Stimulated activated CD8-positive, alpha-beta memory T cell treated with anti-CD3 and anti-CD28 coated beads, Interleukin-7, amount 100 ng/mL, for 4 hours (primary cell): Measurements from ENCODE around the gene RHCG.

Experiments used
- DNase-seq, 2 donors: peaks; one replicate each; pipeline ENCODE4 v3.0.0-alpha.2; 2020; ENCODE audit warnings: low read depth in 2 of 2

RHCG gene

DNA sequence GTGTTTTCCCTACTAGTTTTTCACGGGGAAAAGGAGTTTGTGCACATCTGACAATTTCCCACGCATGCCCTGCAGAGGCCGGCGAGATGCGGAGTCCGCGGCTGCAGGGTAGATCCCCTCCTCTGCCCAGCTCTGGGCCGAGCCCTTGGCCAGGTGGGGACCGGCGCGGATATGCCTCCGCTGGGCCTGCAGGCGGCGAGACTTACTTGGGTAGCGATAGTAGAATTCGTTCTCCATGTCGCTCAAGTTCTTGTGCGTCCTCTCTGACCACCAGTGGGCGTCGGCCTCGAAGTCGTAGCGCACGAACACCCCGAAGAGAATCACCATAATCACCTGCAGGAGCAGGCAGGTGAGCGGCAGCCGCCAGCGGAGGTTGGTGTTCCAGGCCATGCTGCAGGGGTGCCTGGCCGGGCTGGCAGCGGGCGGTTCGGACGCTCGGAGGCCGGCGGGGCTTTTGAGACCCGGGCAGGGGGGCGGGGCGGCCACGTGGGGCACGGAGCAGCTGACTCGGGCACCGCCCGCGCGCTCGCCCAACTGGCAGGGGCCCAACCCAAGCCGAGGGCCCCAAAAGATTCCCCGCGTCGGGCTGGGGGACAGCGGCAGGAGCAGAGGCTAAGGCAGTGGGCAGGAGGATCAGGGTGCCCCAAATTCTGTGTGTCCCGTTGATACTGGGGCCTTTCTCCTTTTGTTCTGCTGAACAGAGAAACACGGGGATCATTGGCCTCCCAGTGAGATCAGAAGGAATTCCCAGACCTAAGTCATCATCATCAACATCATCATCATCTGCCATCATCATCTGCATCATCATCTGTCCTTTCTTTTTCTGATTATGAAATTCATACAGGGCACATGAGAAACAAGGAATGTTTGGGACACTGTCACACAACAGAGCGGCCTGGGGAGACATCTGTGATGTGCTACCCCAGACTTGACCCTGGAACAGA, at the start of gene RHCG:
RHCG (minus strand) TSS at position 429 of the 944 bp plus-strand sequence; CDS start at position 390, 39 bp downstream.
- DNase-seq, result no peak

DNA sequence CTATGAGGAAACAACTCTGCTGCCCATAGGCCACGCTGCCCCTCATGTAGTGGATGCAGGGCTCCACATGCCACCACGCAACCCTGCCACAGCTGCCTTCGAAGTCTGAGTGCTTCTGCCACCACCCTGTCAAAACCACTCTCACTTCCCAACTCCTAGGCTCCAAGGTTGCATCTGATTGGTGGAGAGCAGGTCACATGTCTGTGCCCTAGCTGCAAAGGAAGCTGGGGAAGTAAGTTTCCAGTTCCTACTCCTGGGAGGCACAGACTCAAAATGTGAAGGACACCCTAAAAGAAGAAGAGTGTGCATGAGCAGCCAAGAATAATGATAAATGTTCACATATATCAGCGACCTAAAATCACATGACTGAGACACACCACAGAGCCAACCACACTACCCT, 47.0 kb upstream of the RHCG start:
- no peak for DNase-seq

DNA sequence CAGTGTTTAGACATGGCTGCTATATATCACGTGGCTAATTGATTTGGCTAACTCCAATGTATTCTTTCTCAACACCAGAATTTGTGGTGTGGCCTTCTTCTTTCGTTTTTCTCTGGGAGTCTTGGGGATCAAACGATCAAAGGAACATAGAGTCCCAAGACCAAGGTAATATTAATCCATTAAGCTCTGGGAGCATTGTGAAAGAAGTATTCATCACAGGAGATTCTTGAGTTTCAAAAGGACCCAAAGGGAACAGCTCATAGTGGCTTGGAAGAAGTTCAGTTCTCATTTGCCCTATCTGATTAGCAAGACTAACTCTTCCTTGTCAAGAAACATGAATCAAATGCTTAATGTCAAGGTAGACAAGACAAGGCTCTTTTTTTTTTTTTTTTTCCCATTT, 46.0 kb upstream of the RHCG start:
- no peak for DNase-seq

DNA sequence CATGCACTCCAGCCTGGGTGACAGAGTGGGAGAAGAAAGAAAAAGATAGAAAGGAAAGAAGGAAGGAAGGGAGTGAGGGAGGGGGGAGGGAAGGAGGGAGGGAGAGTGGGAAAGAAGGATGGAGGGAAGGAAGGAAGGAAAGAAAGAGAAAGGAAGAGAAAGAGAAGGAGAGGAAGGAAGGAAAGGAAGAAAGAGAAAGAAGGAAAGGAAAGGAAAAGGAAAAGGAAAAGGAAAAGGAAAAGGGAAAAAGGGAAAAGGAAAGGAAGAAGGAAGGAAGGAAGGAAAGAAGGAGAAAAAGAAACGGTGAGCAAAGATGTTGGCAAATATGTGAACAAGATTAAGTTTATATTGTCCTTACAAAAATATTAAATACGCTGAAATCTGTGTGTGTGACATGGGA, 42.6 kb upstream of the RHCG start:
- DNase-seq, result no peak

DNA sequence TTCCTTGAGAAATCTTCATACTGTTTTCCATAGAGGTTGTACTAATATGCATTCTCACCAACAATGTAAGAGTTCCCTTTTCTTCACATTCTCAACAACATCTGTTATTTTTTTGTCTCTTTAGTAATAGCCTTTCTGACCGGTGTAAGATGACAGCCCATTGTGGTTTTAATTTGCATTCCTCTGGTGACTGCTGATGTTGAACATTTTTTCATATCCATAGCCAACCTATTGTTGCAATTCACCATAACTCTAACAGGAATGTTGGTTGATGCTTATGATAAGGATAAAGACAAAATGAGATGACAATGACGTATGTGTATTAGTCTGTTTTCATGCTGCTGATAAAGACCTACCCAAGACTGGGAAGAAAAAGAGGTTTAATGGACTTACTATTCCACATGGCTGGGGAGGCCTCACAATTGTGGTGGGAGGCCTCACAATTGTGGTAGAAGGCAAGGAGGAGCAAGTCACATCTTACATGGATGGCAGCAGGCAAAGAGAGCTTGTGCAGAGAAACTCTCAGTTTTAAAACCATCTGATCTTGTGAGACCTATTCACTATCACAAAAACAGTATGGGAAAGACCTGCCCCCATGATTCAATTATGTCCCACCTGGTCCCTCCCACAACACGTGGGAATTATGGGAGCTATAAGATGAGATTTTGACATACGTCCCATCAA, 37.6 kb upstream of the RHCG start:
- DNase-seq, result no peak

DNA sequence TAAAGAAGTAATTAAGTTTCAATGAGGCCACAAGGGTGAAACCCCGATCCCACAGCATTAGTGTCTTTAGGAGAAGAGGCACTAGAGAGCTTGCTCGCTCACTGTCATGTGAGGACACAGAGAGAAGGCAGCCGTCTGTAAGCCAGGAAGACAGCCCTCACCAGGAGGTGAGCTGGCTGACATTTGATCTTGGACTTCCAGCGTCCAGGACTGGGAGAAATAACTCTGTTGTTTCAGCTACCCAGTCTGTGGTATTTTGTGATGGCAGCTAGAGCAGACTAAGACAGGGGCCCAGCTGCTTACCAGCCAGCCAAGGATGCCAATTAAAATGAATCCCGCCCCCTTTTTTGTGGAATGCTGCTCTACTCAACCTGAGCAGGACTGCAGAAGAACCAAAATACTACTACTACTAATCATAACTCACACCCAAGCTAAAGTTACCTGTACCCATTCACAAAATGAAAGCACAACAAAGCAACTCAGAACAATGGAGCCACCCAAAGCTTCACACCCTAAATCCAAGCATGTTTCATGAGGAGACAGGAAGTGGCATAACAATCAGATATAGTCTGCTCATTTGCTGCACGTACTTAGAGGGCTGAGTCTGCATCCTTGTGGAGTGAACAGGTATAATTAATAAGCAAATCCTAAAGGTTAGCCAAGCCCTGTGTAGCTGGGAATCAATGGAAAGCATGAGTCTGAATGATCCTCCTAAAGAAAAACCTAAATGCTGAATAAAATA, 35.6 kb upstream of the RHCG start:
- no peak for DNase-seq

DNA sequence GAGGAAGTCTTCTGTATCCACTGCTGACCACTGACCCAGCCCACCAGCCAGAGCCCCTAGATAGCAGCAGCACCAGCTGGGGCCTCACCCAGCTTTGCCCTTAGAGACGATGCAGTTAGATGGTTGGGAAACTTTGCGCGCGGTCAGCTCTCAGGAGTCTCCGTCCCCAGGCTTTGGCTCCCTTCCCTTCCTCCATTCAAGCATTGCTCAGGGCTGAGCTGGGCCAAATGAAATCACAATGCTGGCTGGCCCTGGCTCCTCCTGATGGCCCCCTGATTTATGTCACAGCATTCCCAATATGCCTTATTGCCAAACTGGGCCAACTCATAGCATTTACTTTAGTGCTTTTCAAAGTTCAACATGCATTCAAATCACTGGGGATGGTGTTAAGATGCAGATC, 34.6 kb upstream of the RHCG start:
- DNase-seq, result no peak

DNA sequence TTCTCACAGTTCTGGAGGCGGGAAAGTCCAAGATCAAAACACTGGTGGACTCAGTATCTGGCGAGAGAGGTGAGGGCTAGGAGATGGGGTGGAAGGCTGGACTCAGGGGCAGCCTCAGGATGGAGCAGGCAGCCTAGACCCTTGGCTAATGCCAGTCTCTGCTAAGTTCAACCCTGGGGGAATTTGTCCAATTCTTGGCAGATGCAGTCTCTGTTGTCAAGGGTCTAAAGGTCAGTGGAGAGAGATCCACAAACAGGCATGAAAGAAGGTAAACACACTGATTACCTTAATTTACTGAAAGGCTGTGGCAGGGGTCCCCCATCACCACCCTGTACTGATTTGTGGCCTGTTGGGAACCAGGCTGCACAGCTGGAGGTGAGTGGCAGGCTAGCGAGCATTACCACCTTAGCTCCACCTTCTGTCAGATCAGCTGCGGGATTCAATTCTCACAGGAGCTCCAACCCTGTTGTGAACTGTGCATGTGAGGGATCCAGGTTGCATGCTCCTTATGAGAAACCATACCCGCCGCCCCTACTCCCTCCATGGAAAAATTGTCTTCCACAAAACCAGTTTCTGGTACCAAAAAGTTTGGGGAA, 32.5 kb upstream of the RHCG start:
- no peak for DNase-seq

DNA sequence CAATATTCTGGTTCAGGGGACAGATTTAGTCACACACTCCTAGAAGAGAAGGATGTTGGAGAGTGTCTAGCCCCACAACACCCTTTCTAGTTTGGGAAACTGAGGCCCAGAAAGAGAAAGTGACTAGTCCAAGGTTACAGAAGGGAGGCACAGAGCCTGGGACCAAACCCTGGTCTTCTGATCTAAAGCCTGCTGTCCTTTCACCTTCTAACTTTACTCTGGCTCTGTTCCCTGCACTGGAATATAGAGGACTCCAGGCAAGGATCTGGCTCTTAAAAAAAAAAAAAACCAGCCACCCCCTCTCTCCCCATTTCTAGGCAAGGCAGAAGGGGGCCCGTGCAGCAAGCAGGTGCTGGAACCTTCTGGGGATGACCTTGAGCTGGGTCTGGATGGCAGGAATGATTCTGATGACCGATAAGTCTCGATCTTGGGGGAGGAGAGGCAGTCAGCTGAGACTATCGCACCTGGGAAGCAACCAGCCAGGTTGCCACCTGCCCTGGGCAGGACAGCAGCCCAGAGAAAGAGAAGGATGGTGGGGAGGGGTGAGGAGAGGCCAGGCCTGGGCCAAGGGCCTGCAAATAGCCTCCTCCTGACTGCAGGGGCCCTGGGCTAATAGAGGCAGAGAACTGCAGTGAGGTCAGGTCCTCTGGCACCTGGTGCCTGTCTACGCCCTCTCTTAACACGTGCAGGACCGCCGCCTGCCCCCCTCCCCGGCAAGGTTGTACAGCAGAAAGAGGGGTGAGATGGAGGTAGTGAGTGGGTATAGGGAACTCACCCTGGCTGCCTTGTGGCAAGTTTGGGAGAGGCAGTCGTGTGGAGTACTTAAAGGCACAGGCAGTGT, 30.4 kb upstream of the RHCG start:
- DNase-seq, result no peak

DNA sequence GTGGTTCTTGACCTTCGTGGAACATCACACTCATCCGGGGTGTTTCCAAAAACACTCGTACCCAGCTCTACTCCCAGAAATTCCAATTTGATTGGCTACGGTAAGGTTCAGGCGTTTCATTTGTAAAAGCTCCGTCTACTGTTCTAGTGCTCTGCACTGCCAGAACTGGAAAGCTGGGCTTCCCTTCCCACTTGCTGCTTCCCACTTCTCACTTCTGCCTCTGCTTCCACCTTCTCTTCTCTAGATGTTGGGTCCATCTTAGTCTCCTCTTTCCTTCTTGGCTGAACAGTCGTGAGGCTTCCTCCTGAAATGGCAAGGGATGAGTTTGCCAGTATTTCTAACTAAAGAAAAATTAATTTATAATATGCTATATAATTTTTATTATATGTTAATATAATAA, 29.8 kb upstream of the RHCG start:
- DNase-seq, result no peak

DNA sequence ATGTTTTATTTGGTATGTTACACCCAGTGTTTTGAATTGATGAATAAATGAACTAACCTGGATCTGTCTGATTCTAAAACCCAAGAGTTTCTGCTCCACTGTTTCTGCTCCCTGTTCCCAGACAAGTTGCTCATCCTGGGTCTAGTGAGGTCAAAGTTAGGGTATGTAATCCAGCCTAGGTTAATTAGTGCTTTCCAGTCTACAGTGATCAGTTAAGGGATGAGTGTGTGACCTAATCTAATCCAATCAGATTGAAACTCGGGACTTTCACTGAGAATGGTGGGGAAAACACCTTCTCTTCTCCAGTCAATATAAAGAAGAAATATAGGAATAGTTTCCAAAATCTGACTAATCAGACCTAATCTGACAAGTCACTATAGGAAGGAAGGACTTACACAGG, 27.8 kb upstream of the RHCG start:
- no peak for DNase-seq

DNA sequence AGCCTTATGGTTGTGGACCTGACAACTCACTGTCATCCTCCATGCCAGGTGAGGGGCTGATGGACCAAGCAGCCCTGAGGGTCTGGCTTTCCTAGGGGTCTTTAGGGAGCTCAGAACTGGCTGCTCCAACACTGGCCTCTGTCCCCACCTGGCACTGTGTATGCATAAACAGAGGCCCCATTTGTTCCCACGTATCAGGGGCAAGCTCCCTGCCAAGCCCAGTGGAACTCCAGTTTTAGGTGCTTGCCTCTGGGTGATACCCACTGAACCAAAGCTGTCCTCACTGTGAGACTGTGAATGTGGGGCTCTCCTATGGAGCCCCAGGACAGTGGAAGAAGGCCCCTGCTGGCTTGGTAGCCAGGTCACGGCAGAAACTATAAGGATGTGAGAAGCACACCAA, 26.7 kb upstream of the RHCG start:
- no peak for DNase-seq

DNA sequence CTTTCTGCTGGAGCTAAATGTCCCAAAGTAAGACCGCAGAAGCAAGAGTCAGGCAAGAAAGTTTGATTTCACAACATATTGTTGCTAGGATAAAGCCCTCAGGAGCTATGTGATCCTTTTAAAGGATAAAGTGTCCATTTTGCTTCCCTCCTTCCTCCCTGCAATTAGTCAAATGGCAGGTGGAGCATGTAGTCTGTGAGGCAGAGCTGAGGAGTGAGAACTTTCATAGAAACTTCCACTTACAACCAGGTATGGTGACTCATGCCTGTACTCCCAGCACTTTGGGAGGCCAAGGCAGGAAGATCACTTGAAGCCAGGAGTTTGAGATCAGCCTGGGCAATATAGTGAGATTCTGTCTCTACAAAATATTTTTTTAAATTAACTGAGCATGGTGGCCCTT, 25.2 kb upstream of the RHCG start:
- DNase-seq, result no peak

DNA sequence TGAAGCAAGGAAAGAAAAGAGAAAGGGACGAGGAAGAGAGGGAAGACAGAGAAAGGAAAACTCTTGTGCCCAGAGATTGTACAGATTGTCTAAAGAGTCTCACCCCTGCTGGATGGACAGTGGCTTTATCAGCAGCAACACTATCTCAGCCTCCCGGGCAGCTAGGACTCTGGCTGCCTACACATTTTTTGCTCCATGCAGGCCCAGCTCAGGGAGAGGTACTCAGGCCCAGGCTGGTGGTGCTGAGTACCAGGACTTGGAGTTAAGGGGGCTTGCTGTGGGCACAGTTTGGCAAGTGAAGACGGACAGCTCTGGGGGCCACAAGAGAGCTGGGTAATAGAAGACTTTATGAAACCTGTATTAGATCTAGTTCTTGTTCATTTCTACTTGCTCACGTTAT, 19.1 kb upstream of the RHCG start:
- DNase-seq, result no peak

DNA sequence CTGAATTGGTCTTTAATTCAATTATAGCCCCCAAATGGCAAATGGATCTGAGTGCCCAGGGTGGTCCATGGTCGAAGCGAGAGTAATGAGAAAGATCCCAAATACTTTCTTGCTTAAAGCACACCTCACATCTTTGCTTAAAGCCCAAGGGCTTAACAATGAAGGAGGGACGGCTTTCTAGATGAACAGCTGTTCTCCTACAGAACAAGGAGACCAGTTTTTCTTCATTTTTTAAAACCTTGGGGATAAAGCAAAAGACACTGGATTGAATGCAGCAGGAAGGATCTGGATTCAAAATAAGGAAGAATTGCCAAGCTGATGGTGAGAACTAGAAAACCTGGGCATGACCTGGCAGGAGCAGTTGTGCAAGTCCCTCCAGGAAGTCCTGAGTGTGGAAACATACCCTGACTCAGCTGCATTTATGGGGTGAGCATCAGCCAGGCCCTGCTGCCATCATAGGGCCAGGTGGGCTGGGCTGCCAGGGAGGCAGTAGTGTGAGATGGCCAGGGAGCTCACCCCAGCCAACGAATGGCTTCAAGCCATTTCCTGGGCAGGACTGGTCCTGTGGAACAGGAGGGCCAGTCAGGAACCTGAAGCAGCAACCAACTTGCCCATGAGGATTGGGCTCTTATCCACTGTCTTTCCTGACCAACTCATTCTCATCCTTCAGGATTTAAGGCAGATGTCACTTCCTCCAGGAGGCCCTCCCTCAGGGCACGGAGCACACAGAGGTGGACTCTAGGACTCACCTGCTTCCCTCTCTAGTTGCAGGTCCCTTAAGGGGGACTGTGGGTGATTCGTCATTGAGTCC, 18.4 kb upstream of the RHCG start:
- DNase-seq, result no peak

DNA sequence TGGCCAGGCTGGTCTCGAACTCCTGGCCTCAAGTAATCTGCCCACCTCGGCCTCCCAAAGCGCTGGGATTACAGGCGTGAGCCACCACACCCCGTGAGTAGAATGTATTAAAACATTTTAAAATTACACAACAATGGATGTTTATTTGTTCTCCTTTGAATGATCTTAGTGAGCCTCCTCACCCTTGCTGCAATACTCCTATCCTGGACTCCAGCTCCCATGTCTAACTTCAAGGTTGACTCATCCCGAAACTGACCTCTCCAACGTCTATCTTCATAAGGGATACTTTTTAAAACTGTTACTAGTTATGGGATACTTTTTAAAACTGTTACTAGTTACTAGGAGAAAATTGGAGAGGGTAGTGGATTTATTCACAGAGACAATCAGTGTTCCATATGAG, 17.8 kb upstream of the RHCG start:
- DNase-seq, result no peak

DNA sequence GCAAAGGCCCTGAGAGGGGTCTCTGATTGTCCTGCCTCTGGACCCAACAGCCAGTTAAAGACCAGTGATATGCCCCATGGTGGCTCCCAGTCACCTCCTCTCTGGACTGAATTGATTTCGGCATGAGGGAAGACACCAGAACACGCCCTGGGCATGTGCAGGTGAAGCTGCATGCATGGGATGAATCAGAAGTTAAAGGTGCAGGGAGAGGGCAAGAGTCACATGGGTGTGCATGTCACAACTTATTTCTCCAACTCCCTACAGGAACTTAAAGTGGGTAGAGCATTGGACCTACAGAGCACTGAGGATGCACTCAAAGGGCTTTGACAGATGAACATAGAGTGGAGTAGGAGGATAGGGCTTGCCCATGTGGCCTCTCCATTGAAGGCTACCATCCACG, 16.9 kb upstream of the RHCG start:
- DNase-seq, result no peak

DNA sequence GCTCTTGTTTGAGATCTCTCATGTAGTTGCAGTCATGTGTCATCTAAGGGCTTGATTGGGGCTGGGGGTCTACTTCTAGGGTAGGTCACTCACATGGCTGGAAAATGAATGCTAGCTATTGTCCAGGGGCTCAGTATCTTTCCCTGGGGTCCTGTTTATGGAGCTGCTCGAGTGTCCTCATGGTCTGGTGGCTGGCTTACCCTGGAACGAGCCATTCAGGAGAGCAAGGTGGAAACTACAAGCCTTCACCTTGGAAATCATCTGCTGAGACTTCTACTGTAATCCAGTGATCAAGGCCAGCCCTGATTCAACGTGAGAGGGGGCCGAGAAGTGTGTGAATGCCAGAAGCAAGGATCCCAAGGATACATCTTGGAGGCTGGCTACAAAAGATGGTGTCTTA, 16.2 kb upstream of the RHCG start:
- DNase-seq, result no peak

DNA sequence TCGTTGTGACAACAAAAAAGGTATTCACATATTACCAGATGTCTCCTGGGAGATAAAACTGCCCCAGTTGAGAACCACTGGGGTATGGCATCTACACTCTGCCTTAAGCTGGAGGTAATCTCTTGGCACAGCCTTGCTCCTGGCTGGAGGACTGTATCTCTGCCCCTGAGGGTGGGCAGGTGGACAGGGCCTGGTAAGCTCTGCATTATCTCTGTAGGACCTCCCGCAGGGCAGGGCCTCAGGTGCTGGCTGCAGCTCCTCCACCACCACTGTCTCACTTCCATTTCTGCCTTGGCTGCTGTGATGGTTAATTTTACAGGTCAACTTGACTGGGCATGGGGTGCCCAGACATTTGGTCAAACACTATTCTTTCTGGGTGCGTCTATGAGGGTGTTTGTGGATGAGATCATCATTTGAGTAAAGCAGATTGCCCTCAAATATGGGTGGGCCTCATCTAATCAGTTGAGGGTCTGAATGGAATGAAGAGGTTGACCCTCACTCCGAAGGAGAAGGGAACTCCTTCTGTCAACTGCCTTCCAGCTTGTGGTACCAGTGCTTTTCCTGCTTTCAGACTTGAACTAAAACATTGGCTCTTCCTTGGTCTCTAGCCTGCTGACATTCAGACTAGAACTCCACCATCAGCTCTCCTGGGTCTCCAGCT, 9.8 kb upstream of the RHCG start:
- no peak for DNase-seq

DNA sequence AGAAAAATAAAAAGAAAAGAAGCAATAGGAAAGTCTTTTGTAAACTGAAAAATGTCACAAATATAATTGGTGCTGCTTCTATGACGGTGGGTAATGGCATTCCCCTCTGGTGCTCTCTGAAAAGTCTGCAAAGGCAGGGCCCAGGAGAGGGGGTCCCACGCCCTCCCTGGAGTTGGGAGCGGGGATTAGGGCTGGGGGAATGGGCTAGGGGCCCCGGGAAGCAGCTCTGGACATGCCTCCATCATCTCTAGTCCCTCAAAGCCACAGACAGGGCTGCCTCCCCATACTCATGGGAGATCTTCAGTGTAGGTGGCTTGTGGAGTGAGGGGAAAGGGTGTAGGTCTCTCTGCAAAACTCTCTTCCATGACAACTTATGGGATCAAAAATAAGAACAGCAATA, 7.8 kb upstream of the RHCG start:
- no peak for DNase-seq
